ENCODE results near the gene FMN2. TPM values are rescaled to one million over a fixed set of nuclear protein-coding genes. Genes with fewer than 3 reads are reported as not detected.

Gene FMN2
- total RNA-seq, 1 experiment from 2014 or later, result 0.59 TPM

- Histone ChIP-seq H2BK20ac (ENCODE audit: low read depth, low read length, poor library complexity, severe bottlenecking) (no peak overlapping the region), H3K4me2 (ENCODE audit: insufficient read depth, insufficient read length, low read length) (no peak overlapping the region), H2BK5ac (ENCODE audit: insufficient read length, low read length) (no peak overlapping the region), H4K5ac (ENCODE audit: insufficient read length, low read depth, low read length) (no peak overlapping the region), H3K27me3 (ENCODE audit: insufficient read depth, low read length) (no peaks in the 10 kb centered on the region), H2BK120ac (ENCODE audit: low read depth, low read length, poor library complexity, severe bottlenecking) (no peak overlapping the region), H3K4ac (ENCODE audit: low read depth, low read length) (no peak overlapping the region), H2AFZ (ENCODE audit: low read length) (no peak overlapping the region), H4K20me1 (ENCODE audit: control insufficient read depth, insufficient read depth, insufficient read length) (no peaks in the 10 kb centered on the region), H3K27ac (ENCODE audit: insufficient read length, low read depth, low read length) (no peak overlapping the region), H4K91ac (ENCODE audit: insufficient read length, low read depth, low read length) (no peak overlapping the region), H2AK5ac (ENCODE audit: insufficient read length, low read length) (no peak overlapping the region), H2BK15ac (ENCODE audit: low read depth, low read length) (no peak overlapping the region), H3K18ac (ENCODE audit: insufficient read length, low read depth, low read length) (no peak overlapping the region), H3K79me1 (ENCODE audit: insufficient read depth, low read depth, low read length, poor library complexity, severe bottlenecking) (no peaks in the 10 kb centered on the region), H3K23me2 (ENCODE audit: insufficient read length, low read depth, low read length, poor library complexity, severe bottlenecking) (no peaks in the 10 kb centered on the region), H3K4me1 (ENCODE audit: insufficient read depth, low read length) (no peaks in the 10 kb centered on the region), H3K9me3 (ENCODE audit: control insufficient read depth, low read depth, low read length) (no peaks in the 10 kb centered on the region), H3T11ph (ENCODE audit: low read length) (no peak overlapping the region), H2BK12ac (ENCODE audit: insufficient read length, low read depth, low read length) (no peak overlapping the region), H3K23ac (ENCODE audit: insufficient read length, low read depth, low read length) (no peak overlapping the region), H4K8ac (replicated peaks; ENCODE audit: insufficient read length, low read depth, low read length) (no peak overlapping the region), H3K79me2 (ENCODE audit: insufficient read depth, low read length) (no peaks in the 10 kb centered on the region), H3K9ac (ENCODE audit: extremely low read depth, insufficient read length, low read length) (no peak overlapping the region), H3K14ac (ENCODE audit: insufficient read depth, low read length) (no peak overlapping the region), H3K56ac (ENCODE audit: insufficient read length, low read depth, low read length) (no peak overlapping the region)
- no peak for DNase-seq
- Mint-ChIP-seq H3K36me3 (ENCODE audit: insufficient read depth in 1 of 3, low read depth in 3 of 3) (peaks cover 0 to 8% (median 0%) of the 10 kb centered on the region in 3 experiments; a peak in 1 of 7 replicates), H3K4me1 (no peaks in the 10 kb centered on the region), H3K9me3 (peaks cover 16 to 18% of the 10 kb centered on the region in 2 experiments), H3K27me3 (ENCODE audit: low read depth) (no peaks in the 10 kb centered on the region), H3K4me3 (no peak overlapping the region), H3K27ac (no peak overlapping the region)
- no peak for TF ChIP-seq CTCF (conservative IDR thresholded peaks at IDR 0.05)
Observed at GRCh38 chr1:240164742-240165141, 73.1 kb downstream of the FMN2 start.
